Esophagus muscularis mucosa (tissue), 4 donors: Measurements from ENCODE around the gene CBY1. TPM values are rescaled to one million over a fixed set of nuclear protein-coding genes. Genes with fewer than 3 reads are reported as not detected.

Experiments used
- DNase-seq: peaks from one replicate; pipeline ENCODE4 v3.0.0-alpha.2; 2017; ENCODE audit errors: extremely low spot score
- H3K27ac ChIP-seq, 4 donors: fragments of 200-600 bp; sonication (generic); replicated peaks in 1 of 4; 1 replicate in 3 of 4; 2 replicates in 1 of 4; pipeline ENCODE4 v1.5.1; 2016 to 2019; ENCODE audit warnings: mild to moderate bottlenecking in 1 of 4
- H3K27me3 ChIP-seq, 4 donors: fragments of 200-600 bp; sonication (generic); one replicate each; pipeline versions ENCODE4 v1.5.1 to v1.6.0; 2016 to 2019
- H3K36me3 ChIP-seq, 4 donors: fragments of 200-600 bp; sonication (generic); one replicate each; pipeline ENCODE4 v1.5.1; 2016 to 2019
- H3K4me1 ChIP-seq, 4 donors: fragments of 200-600 bp; sonication (generic); one replicate each; pipeline ENCODE4 v1.5.1; 2016 to 2019
- H3K4me3 ChIP-seq, 4 donors: fragments of 200-600 bp; sonication (generic); 1 replicate in 2 of 4; 2 replicates in 2 of 4; pipeline ENCODE4 v1.5.1; 2016 to 2019; ENCODE audit warnings: mild to moderate bottlenecking in 4 of 4, moderate library complexity in 1 of 4
- H3K9me3 ChIP-seq, 4 donors: fragments of 200-600 bp; sonication (generic); 1 replicate in 3 of 4; 2 replicates in 1 of 4; pipeline ENCODE4 v1.5.1; 2016 to 2019
- CTCF ChIP-seq, 3 experiments: fragments of 200-600 bp in 2 of 3; fragments of 450-650 bp in 1 of 3; sonication (generic) in 2 of 3; IDR thresholded peaks; one replicate each; pipeline ENCODE4 v1.5.1; 2017 to 2019; ENCODE audit warnings: antibody characterized with exemption in 3 of 3, mild to moderate bottlenecking in 2 of 3, moderate library complexity in 1 of 3
- EP300 ChIP-seq: sonication (generic); formaldehyde crosslinking; IDR thresholded peaks from one replicate; pipeline ENCODE4 v1.6.1; 2017; ENCODE audit warnings: antibody characterized with exemption
- POLR2A ChIP-seq: fragments of 450-650 bp; IDR thresholded peaks from one replicate; pipeline ENCODE4 v1.6.1; 2017; ENCODE audit warnings: antibody characterized with exemption, moderate library complexity, mild to moderate bottlenecking, low read depth
- POLR2AphosphoS5 ChIP-seq, 2 donors: sonication (generic); formaldehyde crosslinking; IDR thresholded peaks; one replicate each; pipeline ENCODE4 v1.6.1; 2017; ENCODE audit warnings: antibody characterized with exemption in 2 of 2
- WGBS: methylation state at CpG from one replicate; pipeline ENCODE4 v1.1.5; 2018; 5-methylcytosine and 5-hydroxymethylcytosine counted together
- intact Hi-C: fragments of 100-400 bp; cut with DNase I; formaldehyde crosslinking; loops from one replicate; pipeline ENCODE4 v1.15.1; 2023
- total RNA-seq, 4 donors: library from RNA; depleted of rRNA; stranded (reverse); fragments of >200 nt; gene quantifications; one replicate each; pipeline versions ENCODE4 v1.1.0 to v1.2.1, GENCODE V29; 2016

Gene CBY1
- total RNA-seq: 10 to 100 TPM; 25.2 to 36.9 (median 33.9) TPM

GRCh38 chr22:38656256-38657044, at the start of gene CBY1, which contains the start of gene FAM227A:
CBY1 (plus strand) TSS chr22:38656638; CDS start chr22:38668055, 11,417 bp downstream.
FAM227A (minus strand) TSS chr22:38656392; CDS start chr22:38650168, 6,224 bp downstream.
- intact Hi-C loops: no loop called here
- H3K4me3 ChIP-seq: peak within 1 kb of the TSS; percentile 83 to 96 (median 88)
- H3K36me3 ChIP-seq: peaks cover 0 to 10% (median 7%) of the 10 kb centered on the region in 4 donors
- TF ChIP-seq CTCF (IDR thresholded peaks at IDR 0.05) (no peak), POLR2AphosphoS5 (IDR thresholded peaks at IDR 0.05) (peak; percentile 83 to 84)
- no peaks in the 10 kb centered on the region for H3K9me3 ChIP-seq
- 0% methylated on average over 8 of the region's 66 CpGs for WGBS
- peak; percentile 97 for DNase-seq
- peak within 1 kb of the TSS; percentile 85 to 90 (median 89) for H3K27ac ChIP-seq
- H3K4me1 ChIP-seq: peaks cover 16 to 30% (median 22%) of the 10 kb centered on the region in 4 donors
- H3K27me3 ChIP-seq: no peaks in the 10 kb centered on the region

- Histone ChIP-seq H3K27me3 (no peaks in the 10 kb centered on the region), H3K27ac (no peak overlapping the region), H3K9me3 (no peaks in the 10 kb centered on the region), H3K36me3 (no peaks in the 10 kb centered on the region), H3K4me1 (peaks cover 0 to 9% (median 9%) of the 10 kb centered on the region in 4 donors), H3K4me3 (no peak overlapping the region)
- 90% methylated on average over 3 of the region's 3 CpGs for WGBS
- TF ChIP-seq EP300 (no peak), POLR2AphosphoS5 (IDR thresholded peaks at IDR 0.05) (no peak), POLR2A (no peak), CTCF (IDR thresholded peaks at IDR 0.05) (no peak)
- intact Hi-C loops: no loop called here
- no peak for DNase-seq
These were observed 48.8 kb upstream of the CBY1 start for GRCh38 chr22:38607680-38608079.

GRCh38 chr22:38608992-38609750, 47.3 kb upstream of the CBY1 start:
- no peaks in the 10 kb centered on the region for H3K27me3 ChIP-seq
- WGBS: 86% methylated on average over 13 of the region's 13 CpGs

GRCh38 chr22:38610234-38610633, 46.2 kb upstream of the CBY1 start:
- TF ChIP-seq CTCF (IDR thresholded peaks at IDR 0.05) (no peak), POLR2AphosphoS5 (IDR thresholded peaks at IDR 0.05) (no peak), EP300 (no peak), POLR2A (no peak)
- intact Hi-C loops: no loop called here
- Histone ChIP-seq H3K27me3 (no peaks in the 10 kb centered on the region), H3K36me3 (no peaks in the 10 kb centered on the region), H3K27ac (no peak overlapping the region), H3K9me3 (no peaks in the 10 kb centered on the region), H3K4me1 (peaks cover 0 to 23% (median 17%) of the 10 kb centered on the region in 4 donors), H3K4me3 (no peak overlapping the region)
- 91% methylated on average over 5 of the region's 5 CpGs for WGBS
- DNase-seq: no peak

More at GRCh38 chr22:38608992-38609750, 47.3 kb upstream of the CBY1 start:
- Histone ChIP-seq H3K36me3 (no peaks in the 10 kb centered on the region), H3K27ac (no peak overlapping the region), H3K9me3 (no peaks in the 10 kb centered on the region), H3K4me3 (no peak overlapping the region), H3K4me1 (peaks cover 0 to 12% (median 9%) of the 10 kb centered on the region in 4 donors)
- intact Hi-C loops: no loop called here
- DNase-seq: no peak
- no peak for TF ChIP-seq POLR2AphosphoS5 (IDR thresholded peaks at IDR 0.05)
- TF ChIP-seq EP300: no peak
- TF ChIP-seq POLR2A: no peak
- TF ChIP-seq CTCF (IDR thresholded peaks at IDR 0.05): no peak
